ENCODE data around the gene POLR2J2.
"Not testable (repeated sequence)": the region's sequence is repeated elsewhere in the genome, so short reads cannot be mapped to it uniquely, and the experiment has no call there.

DNA sequence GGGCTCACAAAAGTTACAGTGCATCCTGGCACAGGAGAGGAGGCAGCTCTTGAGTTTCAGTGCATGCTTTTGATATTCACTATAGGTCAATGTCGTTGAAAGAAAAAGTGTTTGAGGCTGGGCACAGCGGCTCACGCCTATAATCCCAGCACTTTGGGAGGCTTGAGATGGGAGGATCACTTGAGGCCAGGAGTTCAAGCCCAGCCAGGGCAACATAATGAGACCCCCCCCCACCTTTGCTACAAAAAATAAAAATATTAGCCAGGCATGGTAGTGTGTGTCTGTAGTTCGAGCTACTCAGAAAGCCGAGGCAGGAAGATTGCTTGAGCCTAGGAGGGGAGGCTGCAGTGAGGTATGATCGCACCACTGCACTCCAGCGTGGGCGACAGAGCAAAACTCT lies 53.3 kb downstream of the POLR2J2 start:
- TF ChIP-seq, protein P1, sequence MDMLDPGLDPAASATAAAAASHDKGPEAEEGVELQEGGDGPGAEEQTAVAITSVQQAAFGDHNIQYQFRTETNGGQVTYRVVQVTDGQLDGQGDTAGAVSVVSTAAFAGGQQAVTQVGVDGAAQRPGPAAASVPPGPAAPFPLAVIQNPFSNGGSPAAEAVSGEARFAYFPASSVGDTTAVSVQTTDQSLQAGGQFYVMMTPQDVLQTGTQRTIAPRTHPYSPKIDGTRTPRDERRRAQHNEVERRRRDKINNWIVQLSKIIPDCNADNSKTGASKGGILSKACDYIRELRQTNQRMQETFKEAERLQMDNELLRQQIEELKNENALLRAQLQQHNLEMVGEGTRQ (IDR thresholded peaks at IDR 0.05; ENCODE audit: borderline replicate concordance, low read depth, low read length), result not testable (repeated sequence)
- TF ChIP-seq TEAD4 (IDR thresholded peaks at IDR 0.05; ENCODE audit: borderline replicate concordance, insufficient read depth); JUND (IDR thresholded peaks at IDR 0.05); FOXJ3 (CRISPR knock-in tag; IDR thresholded peaks at IDR 0.05); RAD21 (IDR thresholded peaks at IDR 0.05; ENCODE audit: low read length); TAF1 (IDR thresholded peaks at IDR 0.05; ENCODE audit: borderline replicate concordance, low read depth, low read length); SIN3A (IDR thresholded peaks at IDR 0.05; ENCODE audit: borderline replicate concordance, low read depth, low read length); MXI1 (IDR thresholded peaks at IDR 0.05; ENCODE audit: low read depth, low read length); POLR2AphosphoS5 (IDR thresholded peaks at IDR 0.05; ENCODE audit: low read depth, low read length); MEF2A (IDR thresholded peaks at IDR 0.05; ENCODE audit: borderline replicate concordance, low read depth): not testable (repeated sequence)
- TF ChIP-seq, protein P2, sequence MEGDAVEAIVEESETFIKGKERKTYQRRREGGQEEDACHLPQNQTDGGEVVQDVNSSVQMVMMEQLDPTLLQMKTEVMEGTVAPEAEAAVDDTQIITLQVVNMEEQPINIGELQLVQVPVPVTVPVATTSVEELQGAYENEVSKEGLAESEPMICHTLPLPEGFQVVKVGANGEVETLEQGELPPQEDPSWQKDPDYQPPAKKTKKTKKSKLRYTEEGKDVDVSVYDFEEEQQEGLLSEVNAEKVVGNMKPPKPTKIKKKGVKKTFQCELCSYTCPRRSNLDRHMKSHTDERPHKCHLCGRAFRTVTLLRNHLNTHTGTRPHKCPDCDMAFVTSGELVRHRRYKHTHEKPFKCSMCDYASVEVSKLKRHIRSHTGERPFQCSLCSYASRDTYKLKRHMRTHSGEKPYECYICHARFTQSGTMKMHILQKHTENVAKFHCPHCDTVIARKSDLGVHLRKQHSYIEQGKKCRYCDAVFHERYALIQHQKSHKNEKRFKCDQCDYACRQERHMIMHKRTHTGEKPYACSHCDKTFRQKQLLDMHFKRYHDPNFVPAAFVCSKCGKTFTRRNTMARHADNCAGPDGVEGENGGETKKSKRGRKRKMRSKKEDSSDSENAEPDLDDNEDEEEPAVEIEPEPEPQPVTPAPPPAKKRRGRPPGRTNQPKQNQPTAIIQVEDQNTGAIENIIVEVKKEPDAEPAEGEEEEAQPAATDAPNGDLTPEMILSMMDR (IDR thresholded peaks at IDR 0.05), result not testable (repeated sequence)
- TF ChIP-seq, protein P3, sequence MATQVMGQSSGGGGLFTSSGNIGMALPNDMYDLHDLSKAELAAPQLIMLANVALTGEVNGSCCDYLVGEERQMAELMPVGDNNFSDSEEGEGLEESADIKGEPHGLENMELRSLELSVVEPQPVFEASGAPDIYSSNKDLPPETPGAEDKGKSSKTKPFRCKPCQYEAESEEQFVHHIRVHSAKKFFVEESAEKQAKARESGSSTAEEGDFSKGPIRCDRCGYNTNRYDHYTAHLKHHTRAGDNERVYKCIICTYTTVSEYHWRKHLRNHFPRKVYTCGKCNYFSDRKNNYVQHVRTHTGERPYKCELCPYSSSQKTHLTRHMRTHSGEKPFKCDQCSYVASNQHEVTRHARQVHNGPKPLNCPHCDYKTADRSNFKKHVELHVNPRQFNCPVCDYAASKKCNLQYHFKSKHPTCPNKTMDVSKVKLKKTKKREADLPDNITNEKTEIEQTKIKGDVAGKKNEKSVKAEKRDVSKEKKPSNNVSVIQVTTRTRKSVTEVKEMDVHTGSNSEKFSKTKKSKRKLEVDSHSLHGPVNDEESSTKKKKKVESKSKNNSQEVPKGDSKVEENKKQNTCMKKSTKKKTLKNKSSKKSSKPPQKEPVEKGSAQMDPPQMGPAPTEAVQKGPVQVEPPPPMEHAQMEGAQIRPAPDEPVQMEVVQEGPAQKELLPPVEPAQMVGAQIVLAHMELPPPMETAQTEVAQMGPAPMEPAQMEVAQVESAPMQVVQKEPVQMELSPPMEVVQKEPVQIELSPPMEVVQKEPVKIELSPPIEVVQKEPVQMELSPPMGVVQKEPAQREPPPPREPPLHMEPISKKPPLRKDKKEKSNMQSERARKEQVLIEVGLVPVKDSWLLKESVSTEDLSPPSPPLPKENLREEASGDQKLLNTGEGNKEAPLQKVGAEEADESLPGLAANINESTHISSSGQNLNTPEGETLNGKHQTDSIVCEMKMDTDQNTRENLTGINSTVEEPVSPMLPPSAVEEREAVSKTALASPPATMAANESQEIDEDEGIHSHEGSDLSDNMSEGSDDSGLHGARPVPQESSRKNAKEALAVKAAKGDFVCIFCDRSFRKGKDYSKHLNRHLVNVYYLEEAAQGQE (IDR thresholded peaks at IDR 0.05; ENCODE audit: low read depth, low read length), result not testable (repeated sequence)

Data from SK-N-SH (cell line).